D721Med (cell line): ENCODE measurements around the gene TTC28.
"Not testable (repeated sequence)": the region's sequence is repeated elsewhere in the genome, so short reads cannot be mapped to it uniquely, and the experiment has no call there.

Source experiments
- DNase-seq: peaks from one replicate; pipeline ENCODE4 v3.0.0; 2011; ENCODE audit warnings: low spot score; ENCODE audit not compliant: insufficient read length
- FAIRE-seq: peaks from 2 replicates; lab custom pipeline; 2011; peaks lifted over from hg19 to GRCh38; lab: Jason Lieb, UNC
- CTCF ChIP-seq: IDR thresholded peaks from 2 replicates; pipeline ENCODE4 v1.5.1; 2012; ENCODE audit warnings: mild to moderate bottlenecking, control low read depth; ENCODE audit not compliant: insufficient read depth; ENCODE audit errors: missing control alignments

Gene TTC28

GRCh38 chr22:28222052-28222451 lies 457.6 kb downstream of the TTC28 start:
- FAIRE-seq (no peak), DNase-seq (no peak)
- no peak for TF ChIP-seq CTCF

- DNase-seq (no peak), FAIRE-seq (no peak)
- TF ChIP-seq CTCF: no peak
Measured at GRCh38 chr22:28220626-28221363, 458.8 kb downstream of the TTC28 start.

GRCh38 chr22:28217277-28217676 lies 462.4 kb downstream of the TTC28 start:
- no peak for DNase-seq
- no peak for FAIRE-seq
- no peak for TF ChIP-seq CTCF

GRCh38 chr22:28214750-28215149 lies 464.9 kb downstream of the TTC28 start:
- FAIRE-seq: not testable (repeated sequence)

GRCh38 chr22:28209457-28209856 lies 470.2 kb downstream of the TTC28 start:
- not testable (repeated sequence) for FAIRE-seq, DNase-seq

More at GRCh38 chr22:28214750-28215149, 464.9 kb downstream of the TTC28 start:
- not testable (repeated sequence) for DNase-seq

- no peak for TF ChIP-seq CTCF
- FAIRE-seq (no peak), DNase-seq (no peak)
Measured at GRCh38 chr22:28208787-28209186, 470.9 kb downstream of the TTC28 start.

- no peak for FAIRE-seq
- no peak for TF ChIP-seq CTCF
- DNase-seq: no peak
Measured at GRCh38 chr22:28208036-28208435, 471.6 kb downstream of the TTC28 start.

- no peak for TF ChIP-seq CTCF
- DNase-seq (no peak), FAIRE-seq (no peak)
Measured at GRCh38 chr22:28207281-28208030, 472.2 kb downstream of the TTC28 start.
